Choroid plexus epithelial cell (primary cell): ENCODE results near the gene DET1.

Source experiments
- DNase-seq: peaks from one replicate; pipeline ENCODE4 v3.0.0-alpha.2; 2010; ENCODE audit warnings: low read depth
- H3K4me3 ChIP-seq: 2 replicates; pipeline ENCODE4 v1.5.1; 2011; ENCODE audit warnings: low read depth, mild to moderate bottlenecking, control low read depth, low read length, moderate library complexity
- TF ChIP-seq, protein P1 (sequence below): conservative IDR thresholded peaks from 2 replicates; pipeline ENCODE4 v1.5.1; 2011; ENCODE audit warnings: low read depth, mild to moderate bottlenecking, control low read depth, inconsistent platforms, low read length, moderate library complexity

DET1 gene

DNA sequence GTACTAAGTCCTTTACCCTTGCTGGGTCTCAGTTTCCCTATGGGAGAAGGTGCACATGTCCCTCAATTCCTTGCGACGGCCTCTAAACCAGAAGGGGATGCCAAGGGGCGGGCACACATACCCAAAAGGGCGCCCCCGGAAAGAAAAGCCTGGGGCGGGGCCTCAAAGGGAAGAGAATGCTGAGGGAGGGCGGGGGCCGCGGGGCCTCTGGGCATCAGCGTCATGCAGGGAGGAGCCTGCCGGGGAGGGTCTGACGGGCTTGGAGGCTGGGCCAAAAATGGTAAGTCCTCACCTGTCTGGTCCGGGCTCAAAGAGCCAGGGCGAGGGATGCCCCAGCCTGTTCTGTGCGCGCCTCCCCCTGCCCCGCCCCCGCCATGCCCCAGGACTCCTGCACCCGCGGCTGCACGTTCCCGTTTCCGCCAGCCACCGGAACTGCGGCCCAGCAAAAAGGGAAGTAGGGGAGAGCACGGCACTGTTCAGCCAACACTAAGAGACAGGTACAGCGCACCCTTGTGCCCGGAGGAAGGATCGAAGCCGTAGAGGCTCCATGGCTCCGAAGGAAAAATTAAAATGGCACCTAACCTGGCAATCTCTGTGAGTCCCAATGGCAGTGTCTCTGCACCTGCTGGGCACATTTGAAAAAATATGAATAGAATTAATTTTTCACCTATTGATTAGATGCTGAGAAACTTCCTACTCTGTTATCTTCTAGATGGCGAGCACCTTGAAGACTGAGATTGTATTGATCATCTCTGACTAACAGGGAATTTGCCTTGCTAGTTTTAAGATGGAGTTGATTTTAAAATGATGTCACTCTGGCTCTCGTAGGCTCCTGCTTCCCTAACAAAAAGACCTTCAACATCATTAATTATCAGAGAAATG is at the start of gene DET1:
Gene DET1 (minus strand): TSS at position 434 of the 882 bp plus-strand sequence. CDS start 14,976 bp downstream, outside the sequence.
- H3K4me3 ChIP-seq = peak within 1 kb of the TSS; percentile 68
- TF ChIP-seq, protein P1, sequence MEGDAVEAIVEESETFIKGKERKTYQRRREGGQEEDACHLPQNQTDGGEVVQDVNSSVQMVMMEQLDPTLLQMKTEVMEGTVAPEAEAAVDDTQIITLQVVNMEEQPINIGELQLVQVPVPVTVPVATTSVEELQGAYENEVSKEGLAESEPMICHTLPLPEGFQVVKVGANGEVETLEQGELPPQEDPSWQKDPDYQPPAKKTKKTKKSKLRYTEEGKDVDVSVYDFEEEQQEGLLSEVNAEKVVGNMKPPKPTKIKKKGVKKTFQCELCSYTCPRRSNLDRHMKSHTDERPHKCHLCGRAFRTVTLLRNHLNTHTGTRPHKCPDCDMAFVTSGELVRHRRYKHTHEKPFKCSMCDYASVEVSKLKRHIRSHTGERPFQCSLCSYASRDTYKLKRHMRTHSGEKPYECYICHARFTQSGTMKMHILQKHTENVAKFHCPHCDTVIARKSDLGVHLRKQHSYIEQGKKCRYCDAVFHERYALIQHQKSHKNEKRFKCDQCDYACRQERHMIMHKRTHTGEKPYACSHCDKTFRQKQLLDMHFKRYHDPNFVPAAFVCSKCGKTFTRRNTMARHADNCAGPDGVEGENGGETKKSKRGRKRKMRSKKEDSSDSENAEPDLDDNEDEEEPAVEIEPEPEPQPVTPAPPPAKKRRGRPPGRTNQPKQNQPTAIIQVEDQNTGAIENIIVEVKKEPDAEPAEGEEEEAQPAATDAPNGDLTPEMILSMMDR = peak; percentile 87

DNA sequence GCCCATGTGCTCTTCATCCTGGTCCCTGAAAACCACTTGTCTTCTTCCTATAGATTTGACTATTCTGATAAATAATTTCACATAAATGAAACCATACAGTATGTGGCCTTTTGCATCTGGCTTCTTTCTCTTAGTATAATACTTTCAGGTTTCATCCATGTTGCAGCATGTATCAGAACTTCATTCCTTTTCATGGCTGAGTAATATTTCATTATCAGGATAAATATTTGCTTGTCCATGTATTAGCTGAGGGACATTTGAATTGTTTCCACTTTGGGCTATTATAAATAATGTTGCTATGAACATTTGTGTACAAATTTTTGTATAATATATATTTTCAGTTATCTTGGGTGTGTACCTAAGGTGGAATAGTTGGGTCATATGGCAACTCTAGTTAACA is 44.9 kb upstream of the DET1 start:
- TF ChIP-seq, protein P1 = no peak
- DNase-seq = no peak

More for the DNA sequence above, at the start of gene DET1:
- DNase-seq = peak; percentile 97

DNA sequence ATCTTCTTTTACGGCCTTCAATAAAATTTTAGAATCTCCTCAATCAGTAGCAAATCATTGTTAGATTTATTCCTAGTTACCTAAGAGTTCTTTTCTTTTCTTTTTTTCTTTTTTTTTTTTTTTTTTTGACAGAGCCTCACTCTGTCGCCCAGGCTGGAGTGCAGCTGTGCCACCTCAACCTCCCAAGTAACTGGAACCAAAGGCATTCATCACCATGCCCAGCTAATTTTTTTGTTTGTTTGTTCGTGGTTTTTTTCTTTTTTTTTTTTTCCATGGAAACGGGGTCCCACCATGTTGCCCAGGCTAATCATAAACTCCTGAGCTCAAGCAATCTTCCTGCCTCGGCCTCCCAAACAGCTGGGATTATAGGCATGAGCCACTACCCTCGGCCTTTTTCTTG is 44.3 kb upstream of the DET1 start:
- no peak overlapping the region for H3K4me3 ChIP-seq
- TF ChIP-seq, protein P1 = no peak
- DNase-seq = no peak

More for the DNA sequence above, 44.9 kb upstream of the DET1 start:
- H3K4me3 ChIP-seq = no peak overlapping the region

DNA sequence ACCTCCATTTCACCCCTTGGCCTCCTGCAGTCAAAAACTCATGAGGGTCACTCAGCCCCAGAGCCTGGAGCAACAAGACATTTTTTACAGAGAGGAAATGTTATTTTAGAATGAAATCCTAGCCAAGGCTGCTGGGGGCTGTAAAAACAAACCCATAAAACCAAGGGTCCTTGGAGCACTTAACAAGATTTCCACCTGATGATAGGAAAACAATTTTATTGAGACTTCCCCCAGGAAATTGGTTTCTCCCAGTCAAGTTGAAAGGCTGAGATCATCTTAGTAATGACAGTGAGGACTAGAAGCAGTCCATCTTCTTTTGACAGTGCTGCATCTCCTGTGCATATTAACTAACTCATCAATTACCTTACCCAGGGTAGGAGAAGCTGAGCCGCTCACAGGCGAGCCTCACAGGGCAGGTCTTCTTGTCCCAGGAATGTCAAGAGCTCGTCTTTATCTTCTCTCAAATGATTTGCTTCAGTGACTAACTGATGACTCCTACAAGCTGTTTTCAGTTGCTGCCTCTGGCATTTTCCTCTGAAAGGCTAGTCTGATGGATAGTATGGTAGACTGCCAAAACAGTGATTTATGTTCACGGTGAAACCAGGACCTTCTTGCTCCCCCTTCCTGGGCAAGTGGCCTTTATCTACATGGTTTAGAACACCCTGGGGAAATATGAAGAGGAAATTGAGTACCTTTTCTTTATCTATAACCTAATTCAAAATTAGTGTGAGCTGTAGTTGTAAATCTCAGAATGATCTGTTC is 40.1 kb upstream of the DET1 start:
- TF ChIP-seq, protein P1 = no peak
- peak; percentile 5 for DNase-seq
- no peak overlapping the region for H3K4me3 ChIP-seq

DNA sequence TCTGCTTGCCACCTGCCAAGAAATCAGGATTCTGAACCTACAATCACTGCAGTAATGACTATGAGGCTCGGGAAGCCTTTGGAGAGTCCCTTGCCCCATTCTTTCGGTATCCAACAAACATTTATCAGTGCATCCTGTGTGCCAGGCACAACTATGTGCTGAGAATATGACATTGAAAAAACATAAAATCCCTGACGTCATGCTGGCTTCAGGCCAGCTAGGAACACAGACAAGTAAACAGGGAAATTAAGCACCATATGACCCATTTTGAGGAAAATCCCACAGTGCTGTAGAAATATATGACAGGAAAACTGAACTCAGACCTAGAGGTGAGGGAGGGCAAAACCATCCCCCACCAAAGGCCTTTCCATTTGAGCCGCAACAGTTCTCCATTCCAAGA is 34.1 kb upstream of the DET1 start:
- no peak for DNase-seq
- TF ChIP-seq, protein P1 = no peak
- H3K4me3 ChIP-seq = no peak overlapping the region

DNA sequence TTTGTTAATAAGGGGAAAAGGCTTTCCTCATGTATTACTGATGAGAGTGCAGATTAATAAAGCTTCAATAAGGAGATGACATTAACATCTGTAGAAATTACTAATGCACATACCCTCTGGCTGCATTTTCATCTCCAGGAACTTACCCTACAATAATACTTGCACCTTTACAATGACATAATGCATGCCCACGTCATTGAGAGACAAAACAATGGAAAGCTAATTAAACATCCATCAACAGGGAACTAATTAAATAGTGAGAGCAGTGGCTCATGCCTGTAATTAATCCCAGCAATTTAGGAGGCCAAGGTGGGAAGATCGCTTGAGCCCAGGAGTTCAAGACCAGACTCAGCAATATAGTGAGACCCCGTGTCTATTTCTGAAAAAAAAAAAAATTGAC is 32.8 kb upstream of the DET1 start:
- DNase-seq = no peak
- TF ChIP-seq, protein P1 = no peak
- no peak overlapping the region for H3K4me3 ChIP-seq
